ENCODE data around the gene ZNFX1. TPM values are rescaled to one million over a fixed set of nuclear protein-coding genes. Genes with fewer than 3 reads are reported as not detected.

The ZNFX1 gene
- polyA plus RNA-seq, 1 donor from 2014 or later: 45.2 TPM

DNA sequence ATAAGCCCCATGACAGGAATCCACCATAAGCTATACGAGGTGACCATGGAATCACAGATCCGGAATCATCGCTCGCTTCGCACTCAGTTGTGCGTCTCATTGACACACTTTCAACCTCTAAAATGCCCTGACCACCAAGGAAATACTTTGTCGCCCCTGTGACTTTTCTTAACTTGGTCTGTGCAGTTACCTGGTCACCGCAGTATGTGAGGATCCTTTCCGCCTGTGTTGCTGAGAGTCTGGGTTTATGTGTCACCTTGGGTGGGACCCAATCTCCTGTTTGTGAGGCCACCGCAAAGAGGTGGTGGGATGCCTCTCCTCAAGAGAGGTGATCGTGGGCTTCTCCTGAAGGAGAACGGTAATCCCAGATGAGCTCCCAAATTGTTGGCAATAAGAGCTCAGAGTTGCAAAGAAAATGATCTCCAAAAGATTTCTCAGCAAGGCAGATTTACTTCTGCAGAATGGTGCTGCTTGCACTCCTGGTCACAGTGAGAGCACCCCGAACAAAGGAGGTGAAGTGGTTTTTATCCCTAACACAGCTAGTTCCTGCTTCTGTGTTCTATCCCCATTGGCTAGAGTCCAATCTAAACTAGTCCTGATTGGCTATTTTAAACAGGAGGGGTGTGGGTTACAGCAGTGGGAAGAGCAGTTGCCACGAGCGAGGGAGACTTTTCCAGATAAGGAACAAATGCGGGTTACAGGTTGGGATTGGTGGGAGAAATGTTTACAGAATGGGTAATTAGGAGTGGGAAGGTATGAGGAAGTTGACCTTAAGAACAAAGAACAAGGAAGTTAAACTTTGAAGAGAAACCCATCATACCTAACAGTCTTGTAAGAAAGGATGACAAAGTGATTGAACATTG lies 9.1 kb upstream of the ZNFX1 start:
- Mint-ChIP-seq H3K27ac (peak overlapping the region in 2 of 3 donors; percentile 81 to 95), H3K9me3 (peaks cover 12 to 45% (median 38%) of the 10 kb centered on the region in 3 donors), H3K27me3 (no peaks in the 10 kb centered on the region), H3K36me3 (peaks cover 76% of the 10 kb centered on the region), H3K4me1 (peaks cover 35 to 64% (median 47%) of the 10 kb centered on the region in 3 donors), H3K4me3 (peak overlapping the region in 3 of 4 donors; percentile 6 to 86 (median 42))

DNA sequence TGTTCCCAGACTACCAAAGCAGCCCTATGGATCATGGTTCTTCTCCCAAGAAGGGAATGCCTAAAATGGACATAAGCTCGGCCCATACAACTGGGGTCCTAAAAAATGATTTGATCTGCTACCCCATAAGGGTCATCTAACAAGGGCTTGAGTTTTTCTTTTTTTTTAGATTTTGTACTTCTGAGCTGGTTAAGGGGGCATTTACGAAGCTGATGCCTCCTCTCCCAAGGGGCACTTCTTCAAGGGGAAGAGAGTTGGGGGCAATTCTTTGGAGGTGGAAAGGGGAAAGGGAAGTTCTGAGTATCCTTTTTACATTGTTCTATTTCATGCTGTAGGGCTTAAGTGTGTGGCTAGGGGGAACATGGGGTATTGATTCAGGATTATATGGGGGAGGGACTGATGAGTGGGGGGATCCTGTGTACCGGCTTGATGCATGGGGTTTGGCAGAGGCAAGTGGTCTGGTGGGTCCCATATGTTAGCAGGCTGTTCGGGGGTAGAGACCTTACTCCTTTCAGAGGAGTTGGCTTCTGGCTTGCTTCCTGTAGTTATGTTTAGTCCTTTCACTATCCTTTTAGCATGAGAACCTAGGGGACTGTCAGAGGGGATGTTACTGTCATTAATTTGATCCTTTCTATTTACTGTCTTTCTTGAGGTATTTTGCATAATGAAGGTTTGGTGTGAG lies 8.1 kb upstream of the ZNFX1 start:
- peaks cover 12 to 55% (median 46%) of the 10 kb centered on the region in 3 donors for H3K9me3 Mint-ChIP-seq
- peaks cover 81% of the 10 kb centered on the region for H3K36me3 Mint-ChIP-seq
- H3K27me3 Mint-ChIP-seq: peaks cover 2% of the 10 kb centered on the region
- peak overlapping the region in 3 of 4 donors; percentile 63 to 86 (median 86) for H3K4me3 Mint-ChIP-seq
- H3K4me1 Mint-ChIP-seq: peaks cover 39 to 68% (median 53%) of the 10 kb centered on the region in 3 donors
- H3K27ac Mint-ChIP-seq: peak overlapping the region; percentile 46 to 95 (median 73)

DNA sequence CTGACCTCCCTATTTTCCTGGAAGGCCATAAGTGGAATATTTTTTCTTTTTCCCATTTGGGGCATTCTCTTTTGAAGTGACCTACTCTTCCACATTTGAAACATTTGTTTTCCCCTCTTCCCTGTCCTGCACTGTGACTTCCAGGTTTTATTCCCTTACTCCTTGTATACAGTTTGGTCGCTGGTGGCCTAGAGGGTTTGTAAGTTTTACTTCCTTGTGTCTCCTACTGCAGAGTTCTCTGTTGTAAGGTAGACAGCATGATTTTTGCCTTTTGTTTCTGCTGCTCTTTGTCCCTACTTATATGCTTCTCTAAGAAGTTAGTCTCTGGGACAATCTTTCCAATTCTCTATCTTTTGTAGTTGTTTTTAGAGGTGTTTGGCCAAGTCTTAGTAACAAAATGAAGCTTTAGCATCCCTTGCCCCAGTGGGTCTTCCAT lies 7.4 kb upstream of the ZNFX1 start:
- Mint-ChIP-seq H3K4me1 (peaks cover 40 to 67% (median 48%) of the 10 kb centered on the region in 3 donors), H3K9me3 (peaks cover 15 to 60% (median 47%) of the 10 kb centered on the region in 3 donors), H3K4me3 (peak overlapping the region in 3 of 4 donors; percentile 72 to 86 (median 73)), H3K36me3 (peaks cover 83% of the 10 kb centered on the region), H3K27ac (peak overlapping the region in 2 of 3 donors; percentile 73 to 95), H3K27me3 (peaks cover 2% of the 10 kb centered on the region)

DNA sequence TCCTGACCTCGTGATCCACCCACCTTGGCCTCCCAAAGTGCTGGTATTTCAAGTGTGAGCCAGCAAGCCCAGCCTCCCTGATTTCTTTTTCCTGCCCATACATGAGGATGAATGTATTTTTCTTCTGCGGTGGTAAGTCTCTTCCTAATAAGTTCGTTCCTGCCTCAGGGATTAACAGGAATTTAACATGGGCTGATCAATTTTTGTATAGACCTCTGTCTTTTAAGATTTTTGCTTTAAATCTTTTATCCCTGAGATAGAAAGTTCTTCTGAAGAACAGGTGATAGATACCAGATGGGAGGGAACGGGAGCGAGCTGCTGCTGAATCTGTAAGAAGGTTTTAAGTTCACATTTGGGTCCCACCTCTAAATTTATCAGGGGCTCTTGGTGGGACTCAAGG lies 7.0 kb upstream of the ZNFX1 start:
- H3K9me3 Mint-ChIP-seq: peaks cover 17 to 64% (median 48%) of the 10 kb centered on the region in 3 donors
- peaks cover 83% of the 10 kb centered on the region for H3K36me3 Mint-ChIP-seq
- H3K4me1 Mint-ChIP-seq: peaks cover 42 to 67% (median 48%) of the 10 kb centered on the region in 3 donors
- peaks cover 2% of the 10 kb centered on the region for H3K27me3 Mint-ChIP-seq
- peak overlapping the region; percentile 53 to 95 (median 73) for H3K27ac Mint-ChIP-seq
- peak overlapping the region in 1 of 4 donors; percentile 86 for H3K4me3 Mint-ChIP-seq

DNA sequence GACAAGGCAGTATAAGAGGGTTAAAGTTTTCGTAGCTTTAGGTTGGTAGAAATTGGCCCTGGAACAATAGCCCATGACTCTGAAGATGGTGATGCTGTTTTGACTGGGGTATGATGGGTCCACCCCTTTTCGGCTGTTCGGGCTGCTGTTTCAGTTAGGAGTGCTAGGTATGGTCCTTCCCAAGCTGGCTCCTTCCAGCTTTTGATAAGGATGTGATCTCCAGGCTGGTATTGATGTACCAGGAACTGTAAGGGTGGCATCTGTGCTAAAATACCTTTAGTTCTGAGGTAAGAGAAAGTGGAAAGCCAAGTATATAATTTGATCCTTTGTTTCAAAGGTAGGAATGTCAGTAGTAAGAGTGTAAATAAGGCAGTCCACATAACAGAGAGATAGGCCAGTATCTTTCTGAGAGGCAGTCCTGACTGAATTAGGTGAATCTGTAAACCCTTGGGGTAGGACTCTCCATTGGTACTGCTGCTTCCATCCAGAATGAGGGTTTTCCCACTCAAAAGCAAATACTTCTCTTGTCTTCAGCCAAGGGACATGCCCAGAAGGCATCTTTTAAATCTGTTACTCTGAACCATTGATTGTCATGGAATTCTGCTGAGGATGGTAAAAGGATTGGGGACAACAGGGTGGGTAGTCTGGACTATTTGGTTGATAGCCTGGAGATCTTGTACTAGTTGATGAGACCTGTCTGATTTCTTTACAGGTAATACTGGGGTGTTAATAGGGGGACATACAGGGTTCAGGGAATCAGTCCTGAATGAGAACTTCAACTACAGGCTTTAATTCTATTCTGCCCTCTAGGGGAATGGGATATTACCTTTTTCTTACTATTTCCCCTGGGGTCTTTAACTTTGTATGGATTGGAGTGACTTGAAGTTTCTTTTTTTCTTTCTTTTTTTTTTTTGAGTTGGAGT lies 6.1 kb upstream of the ZNFX1 start:
- peaks cover 80% of the 10 kb centered on the region for H3K36me3 Mint-ChIP-seq
- peak overlapping the region; percentile 88 to 95 (median 91) for H3K27ac Mint-ChIP-seq
- H3K27me3 Mint-ChIP-seq: peaks cover 2% of the 10 kb centered on the region
- peaks cover 43 to 67% (median 47%) of the 10 kb centered on the region in 3 donors for H3K4me1 Mint-ChIP-seq
- H3K4me3 Mint-ChIP-seq: peak overlapping the region; percentile 55 to 93 (median 81)
- peaks cover 17 to 63% (median 49%) of the 10 kb centered on the region in 3 donors for H3K9me3 Mint-ChIP-seq

DNA sequence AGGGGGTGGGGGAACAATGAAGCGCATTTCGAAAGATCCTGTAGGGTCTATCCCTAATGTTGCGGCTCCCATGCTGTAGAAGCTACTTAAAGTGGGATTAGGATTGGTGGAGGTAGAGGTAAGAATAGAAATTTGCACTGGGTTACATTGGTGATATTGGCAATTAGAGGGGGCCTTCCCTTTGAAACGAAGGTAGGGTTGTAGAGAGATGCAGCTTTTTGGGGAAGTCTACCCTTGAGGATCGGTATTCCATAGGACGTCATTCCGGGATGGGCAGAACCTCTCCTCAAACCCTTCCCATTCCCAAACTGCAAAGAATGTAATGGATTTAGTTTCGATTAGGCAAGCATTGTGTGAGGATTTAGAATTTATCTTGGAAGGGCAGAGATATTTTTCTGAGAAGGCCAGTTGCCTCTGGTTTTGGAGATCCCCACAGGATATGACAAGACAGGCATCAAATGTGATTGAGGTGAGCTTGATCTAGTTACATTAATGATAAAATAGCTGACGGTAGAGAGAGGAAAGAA lies 5.4 kb upstream of the ZNFX1 start:
- H3K27me3 Mint-ChIP-seq: peaks cover 2% of the 10 kb centered on the region
- H3K27ac Mint-ChIP-seq: peak overlapping the region; percentile 91 to 99 (median 95)
- H3K4me3 Mint-ChIP-seq: peak overlapping the region; percentile 55 to 99 (median 87)
- peaks cover 80% of the 10 kb centered on the region for H3K36me3 Mint-ChIP-seq
- peaks cover 17 to 62% (median 55%) of the 10 kb centered on the region in 3 donors for H3K9me3 Mint-ChIP-seq
- H3K4me1 Mint-ChIP-seq: peaks cover 45 to 73% (median 47%) of the 10 kb centered on the region in 3 donors

DNA sequence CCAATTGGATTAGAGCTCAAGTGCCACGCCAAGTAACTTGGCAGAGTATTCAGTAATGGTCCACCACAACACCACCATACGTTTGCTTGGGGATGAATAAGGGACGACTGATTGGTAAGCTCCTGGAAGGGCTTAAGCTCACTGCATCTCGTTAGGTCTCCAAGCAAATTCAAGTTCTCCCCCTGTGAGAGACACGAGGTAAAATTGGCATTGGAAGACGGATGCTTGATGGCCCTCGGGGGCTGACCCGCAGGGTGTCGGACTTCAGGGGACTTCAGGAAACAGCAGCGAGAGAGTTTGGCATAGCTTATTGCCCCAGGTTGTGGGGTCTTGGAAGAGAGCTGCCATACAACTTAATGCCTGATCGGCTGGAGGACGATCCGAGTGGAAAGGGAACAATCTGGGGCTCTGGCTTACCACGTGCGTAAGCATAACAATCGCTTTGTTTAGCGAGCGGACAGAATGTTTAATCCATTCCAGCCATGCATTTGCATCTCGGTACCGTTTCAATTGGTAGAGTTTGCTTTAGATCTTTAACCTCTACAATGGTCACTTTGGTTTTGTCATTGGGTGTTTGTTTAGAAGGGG lies 4.8 kb upstream of the ZNFX1 start:
- Mint-ChIP-seq H3K27ac (peak overlapping the region; percentile 91 to 99 (median 95)), H3K27me3 (peaks cover 2% of the 10 kb centered on the region), H3K36me3 (peaks cover 75% of the 10 kb centered on the region), H3K4me1 (peaks cover 45 to 74% (median 47%) of the 10 kb centered on the region in 3 donors), H3K9me3 (peaks cover 17 to 59% (median 53%) of the 10 kb centered on the region in 3 donors), H3K4me3 (peak overlapping the region; percentile 55 to 99 (median 90))

DNA sequence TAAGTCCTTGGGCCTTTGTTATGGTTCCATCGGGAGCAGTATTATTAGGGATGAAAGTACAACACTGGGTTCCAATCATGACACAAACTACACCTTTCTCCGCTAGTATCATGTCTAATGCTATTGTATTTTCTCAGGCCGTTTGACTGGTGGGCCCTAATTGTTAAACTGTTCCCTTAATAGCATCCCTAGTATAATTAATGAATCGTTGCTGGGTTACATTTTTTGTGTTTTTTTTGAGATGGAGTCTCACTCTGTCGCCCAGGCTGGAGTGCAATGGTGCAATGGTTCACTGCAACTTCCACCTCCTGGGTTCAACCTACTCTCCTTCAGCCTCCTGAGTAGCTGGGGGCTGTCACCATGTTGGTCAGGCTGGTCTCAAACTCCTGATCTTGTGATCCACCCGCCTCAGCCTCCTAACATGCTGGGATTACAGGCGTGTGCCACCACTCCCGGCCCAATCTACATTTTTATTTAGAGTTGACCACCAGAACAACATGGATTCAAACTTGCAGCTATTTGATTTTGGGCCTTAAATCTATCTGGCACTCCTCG lies 4.1 kb upstream of the ZNFX1 start:
- peak overlapping the region in 3 of 4 donors; percentile 88 to 99 (median 93) for H3K4me3 Mint-ChIP-seq
- peaks cover 69% of the 10 kb centered on the region for H3K36me3 Mint-ChIP-seq
- H3K9me3 Mint-ChIP-seq: peaks cover 11 to 53% (median 52%) of the 10 kb centered on the region in 3 donors
- peaks cover 46 to 69% (median 48%) of the 10 kb centered on the region in 3 donors for H3K4me1 Mint-ChIP-seq
- H3K27me3 Mint-ChIP-seq: peaks cover 2% of the 10 kb centered on the region
- H3K27ac Mint-ChIP-seq: peak overlapping the region; percentile 91 to 99 (median 95)

DNA sequence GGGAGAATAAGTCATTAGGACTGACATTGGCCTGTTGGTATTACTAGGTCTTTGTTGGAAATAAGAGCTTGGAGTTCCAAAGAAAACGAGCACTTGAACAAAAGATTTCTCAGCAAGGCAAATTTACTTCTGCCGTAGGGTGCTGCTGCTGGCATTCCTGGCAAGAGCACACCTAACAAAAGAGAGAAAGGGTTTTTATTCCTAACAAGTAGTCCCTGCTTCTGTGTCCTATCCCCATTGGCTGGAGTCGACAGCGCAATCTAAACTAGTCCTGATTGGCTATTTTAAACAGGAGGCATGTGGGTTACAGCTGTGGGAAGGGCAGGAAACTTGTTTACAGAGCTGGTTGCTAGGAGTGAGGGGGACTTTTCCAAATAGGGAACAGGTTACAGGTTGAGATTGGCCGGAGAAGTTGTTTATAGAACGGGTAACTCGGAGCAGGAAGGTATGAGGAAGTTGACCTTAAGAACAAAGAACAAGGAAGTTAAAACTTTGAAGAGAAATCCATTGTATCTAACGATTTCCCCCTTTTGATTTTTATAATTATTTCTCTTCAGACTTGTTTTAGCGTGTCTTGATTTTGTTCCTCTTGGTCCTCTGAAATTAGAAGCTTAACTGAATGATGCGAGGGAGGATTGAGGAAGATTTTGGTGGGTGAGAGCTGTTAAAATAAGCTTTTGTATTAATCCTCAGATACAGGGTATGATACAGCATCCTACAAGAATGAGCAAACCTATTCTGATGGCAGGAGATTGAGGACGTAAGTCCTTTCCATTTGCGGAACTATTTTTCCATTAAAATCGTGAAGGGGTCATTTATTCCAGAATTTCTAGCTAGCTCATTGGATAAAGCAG lies 3.4 kb upstream of the ZNFX1 start:
- peaks cover 10 to 50% (median 45%) of the 10 kb centered on the region in 3 donors for H3K9me3 Mint-ChIP-seq
- peaks cover 52 to 73% (median 55%) of the 10 kb centered on the region in 3 donors for H3K4me1 Mint-ChIP-seq
- peak overlapping the region; percentile 91 to 99 (median 95) for H3K27ac Mint-ChIP-seq
- H3K36me3 Mint-ChIP-seq: peaks cover 64% of the 10 kb centered on the region
- peaks cover 2% of the 10 kb centered on the region for H3K27me3 Mint-ChIP-seq
- peak overlapping the region; percentile 68 to 99 (median 89) for H3K4me3 Mint-ChIP-seq

DNA sequence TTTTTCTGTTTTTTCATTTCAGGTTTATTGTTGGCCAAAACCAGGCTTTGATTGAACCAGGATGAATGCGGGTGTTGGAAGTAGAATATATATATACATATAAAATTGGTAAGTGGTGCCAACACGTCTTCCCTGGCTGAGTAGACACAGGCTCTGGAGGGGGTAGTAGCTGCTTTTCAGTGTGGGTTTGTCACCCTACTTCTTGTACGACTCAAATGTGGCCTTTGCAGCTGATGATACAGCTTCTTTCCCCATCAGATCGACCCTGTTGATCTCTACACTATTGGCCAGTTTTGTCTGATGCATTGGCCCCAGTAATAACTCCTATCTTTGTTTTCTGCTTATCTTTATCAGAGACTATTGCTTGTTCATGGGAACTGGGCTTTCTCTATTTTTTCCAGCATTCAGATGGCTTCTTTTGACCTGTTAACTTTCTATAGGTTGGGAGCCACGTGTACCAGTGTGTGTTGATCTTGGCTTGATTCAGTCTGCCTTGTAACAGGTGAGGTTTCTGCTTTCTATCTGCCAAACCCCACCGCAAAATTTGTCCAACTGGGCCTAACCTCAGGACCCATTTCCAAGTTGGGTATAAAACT lies 2.7 kb upstream of the ZNFX1 start:
- H3K4me1 Mint-ChIP-seq: peaks cover 57 to 74% (median 61%) of the 10 kb centered on the region in 3 donors
- H3K27me3 Mint-ChIP-seq: peaks cover 2% of the 10 kb centered on the region
- H3K27ac Mint-ChIP-seq: peak overlapping the region; percentile 95 to 100 (median 97)
- H3K4me3 Mint-ChIP-seq: peak overlapping the region; percentile 93 to 99 (median 98)
- peaks cover 9 to 50% (median 39%) of the 10 kb centered on the region in 3 donors for H3K9me3 Mint-ChIP-seq
- peaks cover 57% of the 10 kb centered on the region for H3K36me3 Mint-ChIP-seq

DNA sequence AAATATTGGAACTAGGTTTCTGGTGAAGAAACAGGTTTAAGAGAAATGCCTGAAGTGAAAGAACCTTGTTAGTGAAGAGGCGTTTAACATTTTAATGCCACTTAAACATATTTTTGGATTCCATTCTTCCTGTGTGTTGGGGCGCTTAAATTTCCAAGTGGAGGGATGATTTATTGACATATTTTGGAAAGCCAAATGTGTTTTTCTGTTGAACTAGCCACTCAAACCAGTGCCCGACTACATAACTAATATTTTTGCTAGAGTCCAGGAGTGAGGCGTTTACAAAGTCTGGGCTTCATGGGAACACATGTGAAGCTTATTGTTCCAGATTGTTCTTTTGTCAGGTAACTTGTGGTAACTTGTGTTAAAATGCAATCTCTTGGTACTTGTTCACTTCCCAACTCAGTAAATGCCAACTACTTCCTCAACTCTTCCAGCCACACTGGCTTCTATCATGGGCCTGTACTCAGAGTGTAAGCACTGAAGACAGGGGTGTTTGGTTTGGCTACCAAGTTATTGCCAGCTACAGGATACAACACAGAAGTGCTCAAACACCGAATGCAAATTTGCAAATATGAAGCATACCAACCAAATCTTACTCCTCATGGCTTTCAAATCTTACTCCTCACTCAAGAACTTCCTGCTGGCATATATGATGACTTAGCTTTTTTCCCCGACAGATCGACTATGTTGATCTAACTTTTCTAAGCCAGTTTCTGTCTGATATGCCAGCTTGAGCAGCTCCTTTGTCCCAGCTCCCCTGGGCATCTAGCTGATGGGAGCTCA lies 2.0 kb upstream of the ZNFX1 start:
- peak overlapping the region; percentile 93 to 99 (median 98) for H3K4me3 Mint-ChIP-seq
- H3K36me3 Mint-ChIP-seq: peaks cover 54% of the 10 kb centered on the region
- peaks cover 57 to 69% (median 61%) of the 10 kb centered on the region in 3 donors for H3K4me1 Mint-ChIP-seq
- H3K9me3 Mint-ChIP-seq: peaks cover 5 to 43% (median 36%) of the 10 kb centered on the region in 3 donors
- peaks cover 2% of the 10 kb centered on the region for H3K27me3 Mint-ChIP-seq
- peak overlapping the region; percentile 95 to 100 (median 97) for H3K27ac Mint-ChIP-seq

Data from IgD-negative memory B cell (primary cell).